ENCODE measurements around the gene PAX5.

The PAX5 gene

GRCh38 chr9:36929350-36929675, 104.8 kb downstream of the PAX5 start:
- Histone ChIP-seq H3K36me3 (ENCODE audit: control insufficient read depth, low read length) (peaks cover 92% of the 10 kb centered on the region), H4K20me1 (ENCODE audit: control insufficient read depth, insufficient read depth, low read depth, low read length) (peaks cover 8% of the 10 kb centered on the region; the same call in 1 of the 2 replicates), H3K27ac (ENCODE audit: low read depth, low read length) (no peak overlapping the region), H3K9me2 (replicated peaks; ENCODE audit: control insufficient read depth, low read length) (no peaks in the 10 kb centered on the region), H3K4me1 (ENCODE audit: control insufficient read depth, low read length) (no peaks in the 10 kb centered on the region), H3K9me3 (ENCODE audit: control insufficient read depth, insufficient read depth, low read length) (no peaks in the 10 kb centered on the region), H3K4me3 (ENCODE audit: low read length) (no peak overlapping the region), H3K4me2 (ENCODE audit: low read length) (no peak overlapping the region), H3K27me3 (ENCODE audit: control insufficient read depth, low read length) (no peaks in the 10 kb centered on the region), H3F3A (ENCODE audit: control insufficient read depth, insufficient read depth) (0 out of 2 replicates have a peak, but pooled peaks cover 3% of the 10 kb centered on the region), H3K79me2 (ENCODE audit: control insufficient read depth, low read length) (peaks cover 85% of the 10 kb centered on the region)
- TF ChIP-seq EZH2phosphoT487 (IDR thresholded peaks at IDR 0.05; ENCODE audit: borderline replicate concordance, low read length) (no peak), CTCF (IDR thresholded peaks at IDR 0.05; ENCODE audit: low read depth, low read length, poor library complexity, severe bottlenecking) (no peak)

- H3K4me1 ChIP-seq (ENCODE audit: control insufficient read depth, low read length): no peaks in the 10 kb centered on the region
- H3K4me3 ChIP-seq (ENCODE audit: low read length): no peak overlapping the region
- peaks cover 8% of the 10 kb centered on the region; the same call in 1 of the 2 replicates for H4K20me1 ChIP-seq (ENCODE audit: control insufficient read depth, insufficient read depth, low read depth, low read length)
- no peak overlapping the region for H3K4me2 ChIP-seq (ENCODE audit: low read length)
- TF ChIP-seq EZH2phosphoT487 (IDR thresholded peaks at IDR 0.05; ENCODE audit: borderline replicate concordance, low read length): no peak
- no peak for TF ChIP-seq CTCF (IDR thresholded peaks at IDR 0.05; ENCODE audit: low read depth, low read length, poor library complexity, severe bottlenecking)
- H3K36me3 ChIP-seq (ENCODE audit: control insufficient read depth, low read length): peaks cover 92% of the 10 kb centered on the region
- H3K27me3 ChIP-seq (ENCODE audit: control insufficient read depth, low read length): no peaks in the 10 kb centered on the region
- H3K79me2 ChIP-seq (ENCODE audit: control insufficient read depth, low read length): peaks cover 85% of the 10 kb centered on the region
- no peaks in the 10 kb centered on the region for H3K9me3 ChIP-seq (ENCODE audit: control insufficient read depth, insufficient read depth, low read length)
- no peak overlapping the region for H3K27ac ChIP-seq (ENCODE audit: low read depth, low read length)
- H3K9me2 ChIP-seq (replicated peaks; ENCODE audit: control insufficient read depth, low read length): no peaks in the 10 kb centered on the region
- H3F3A ChIP-seq (ENCODE audit: control insufficient read depth, insufficient read depth): 0 out of 2 replicates have a peak, but pooled peaks cover 3% of the 10 kb centered on the region
Observed at GRCh38 chr9:36928670-36929349, 105.3 kb downstream of the PAX5 start.

GRCh38 chr9:36928210-36928609, 105.9 kb downstream of the PAX5 start:
- Histone ChIP-seq H3K36me3 (ENCODE audit: control insufficient read depth, low read length) (peaks cover 92% of the 10 kb centered on the region), H4K20me1 (ENCODE audit: control insufficient read depth, insufficient read depth, low read depth, low read length) (peaks cover 8% of the 10 kb centered on the region; the same call in 1 of the 2 replicates), H3K27me3 (ENCODE audit: control insufficient read depth, low read length) (no peaks in the 10 kb centered on the region), H3K79me2 (ENCODE audit: control insufficient read depth, low read length) (peaks cover 85% of the 10 kb centered on the region), H3K9me2 (replicated peaks; ENCODE audit: control insufficient read depth, low read length) (no peaks in the 10 kb centered on the region), H3K4me3 (ENCODE audit: low read length) (no peak overlapping the region), H3K27ac (ENCODE audit: low read depth, low read length) (no peak overlapping the region), H3K9me3 (ENCODE audit: control insufficient read depth, insufficient read depth, low read length) (no peaks in the 10 kb centered on the region), H3F3A (ENCODE audit: control insufficient read depth, insufficient read depth) (0 out of 2 replicates have a peak, but pooled peaks cover 3% of the 10 kb centered on the region), H3K4me1 (ENCODE audit: control insufficient read depth, low read length) (no peaks in the 10 kb centered on the region), H3K4me2 (ENCODE audit: low read length) (no peak overlapping the region)
- no peak for TF ChIP-seq EZH2phosphoT487 (IDR thresholded peaks at IDR 0.05; ENCODE audit: borderline replicate concordance, low read length)
- no peak for TF ChIP-seq CTCF (IDR thresholded peaks at IDR 0.05; ENCODE audit: low read depth, low read length, poor library complexity, severe bottlenecking)

Measured in DOHH2 (cell line).